Body of pancreas (tissue), 4 donors: Measurements from ENCODE around the gene FBXO9.

Source experiments
- POLR2A ChIP-seq, 3 donors: fragments of 450-650 bp; IDR thresholded peaks; one replicate each; pipeline ENCODE4 v1.6.1; 2016; ENCODE audit warnings: antibody characterized with exemption in 3 of 3, mild to moderate bottlenecking in 2 of 3
- TF ChIP-seq, protein P1 (sequence below), 7 experiments: fragments of 450-650 bp in 4 of 7; fragments of 200-600 bp in 3 of 7; sonication (generic) in 3 of 7; IDR thresholded peaks; one replicate each; pipeline ENCODE4 v1.5.1; 2016 to 2019; ENCODE audit warnings: antibody characterized with exemption in 7 of 7

DNA sequence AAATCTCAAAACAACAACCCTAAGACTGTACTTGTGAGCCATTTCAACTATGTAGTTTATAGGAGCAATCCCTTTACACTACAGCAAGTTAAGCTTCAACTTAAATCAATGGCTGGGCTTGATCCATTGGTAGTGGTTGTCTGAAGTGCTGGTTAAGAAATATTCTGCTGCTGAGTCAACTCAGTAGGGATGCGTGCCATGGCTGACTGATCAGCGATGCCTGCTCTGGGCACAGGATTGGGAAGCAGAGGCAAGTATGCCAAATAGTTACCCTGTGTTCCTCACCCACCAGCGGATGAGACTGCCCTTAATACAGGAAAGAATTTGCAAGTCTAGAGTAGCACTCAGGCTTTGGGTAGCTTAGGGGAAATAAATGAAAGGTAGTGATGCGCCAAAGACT is 41.9 kb downstream of the FBXO9 start:
- TF ChIP-seq, protein P1, sequence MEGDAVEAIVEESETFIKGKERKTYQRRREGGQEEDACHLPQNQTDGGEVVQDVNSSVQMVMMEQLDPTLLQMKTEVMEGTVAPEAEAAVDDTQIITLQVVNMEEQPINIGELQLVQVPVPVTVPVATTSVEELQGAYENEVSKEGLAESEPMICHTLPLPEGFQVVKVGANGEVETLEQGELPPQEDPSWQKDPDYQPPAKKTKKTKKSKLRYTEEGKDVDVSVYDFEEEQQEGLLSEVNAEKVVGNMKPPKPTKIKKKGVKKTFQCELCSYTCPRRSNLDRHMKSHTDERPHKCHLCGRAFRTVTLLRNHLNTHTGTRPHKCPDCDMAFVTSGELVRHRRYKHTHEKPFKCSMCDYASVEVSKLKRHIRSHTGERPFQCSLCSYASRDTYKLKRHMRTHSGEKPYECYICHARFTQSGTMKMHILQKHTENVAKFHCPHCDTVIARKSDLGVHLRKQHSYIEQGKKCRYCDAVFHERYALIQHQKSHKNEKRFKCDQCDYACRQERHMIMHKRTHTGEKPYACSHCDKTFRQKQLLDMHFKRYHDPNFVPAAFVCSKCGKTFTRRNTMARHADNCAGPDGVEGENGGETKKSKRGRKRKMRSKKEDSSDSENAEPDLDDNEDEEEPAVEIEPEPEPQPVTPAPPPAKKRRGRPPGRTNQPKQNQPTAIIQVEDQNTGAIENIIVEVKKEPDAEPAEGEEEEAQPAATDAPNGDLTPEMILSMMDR (IDR thresholded peaks at IDR 0.05): no peak
- TF ChIP-seq POLR2A (IDR thresholded peaks at IDR 0.05): no peak
